Measurements from ENCODE around the gene COL6A5. TPM values are rescaled to one million over a fixed set of nuclear protein-coding genes. Genes with fewer than 3 reads are reported as not detected.
"Not testable (repeated sequence)": the region's sequence is repeated elsewhere in the genome, so short reads cannot be mapped to it uniquely, and the experiment has no call there.

Gene COL6A5
- total and polyA plus RNA-seq, 2 donors = 0.05 TPM

- Histone ChIP-seq H3K4me3 (ENCODE audit: low read length in 2 of 2) (no peak overlapping the region), H3K27me3 (ENCODE audit: control insufficient read depth in 2 of 2, insufficient read depth in 1 of 2, low read length in 1 of 2) (no peaks in the 10 kb centered on the region), H3K36me3 (ENCODE audit: control insufficient read depth in 2 of 2, insufficient read depth in 2 of 2, low read length in 1 of 2) (no peaks in the 10 kb centered on the region), H3K4me1 (ENCODE audit: control insufficient read depth in 2 of 2, insufficient read depth in 2 of 2, low read length in 2 of 2) (no peaks in the 10 kb centered on the region), H3K27ac (ENCODE audit: low read depth in 1 of 2, low read length in 1 of 2) (no peak overlapping the region), H3K9me3 (ENCODE audit: control insufficient read depth in 2 of 2, insufficient read depth in 1 of 2, low read length in 1 of 2) (no peaks in the 10 kb centered on the region)
- no peak for DNase-seq (ENCODE audit: low read depth in 6 of 9, low spot score in 9 of 9)
- WGBS = 94% methylated on average over 1 of the region's 1 CpG
Measured at GRCh38 chr3:130425484-130425883, 80.0 kb downstream of the COL6A5 start.

- 85% methylated on average over 5 of the region's 5 CpGs for WGBS
Measured at GRCh38 chr3:130426206-130426605, 80.7 kb downstream of the COL6A5 start.

GRCh38 chr3:130428871-130429712, 83.6 kb downstream of the COL6A5 start:
- Histone ChIP-seq H3K27me3 (ENCODE audit: control insufficient read depth in 2 of 2, insufficient read depth in 1 of 2, low read length in 1 of 2) (no peaks in the 10 kb centered on the region), H3K27ac (ENCODE audit: low read depth in 1 of 2, low read length in 1 of 2) (no peak overlapping the region), H3K4me3 (ENCODE audit: low read length in 2 of 2) (no peak overlapping the region), H3K9me3 (ENCODE audit: control insufficient read depth in 2 of 2, insufficient read depth in 1 of 2, low read length in 1 of 2) (no peaks in the 10 kb centered on the region), H3K4me1 (ENCODE audit: control insufficient read depth in 2 of 2, insufficient read depth in 2 of 2, low read length in 2 of 2) (no peaks in the 10 kb centered on the region), H3K36me3 (ENCODE audit: control insufficient read depth in 2 of 2, insufficient read depth in 2 of 2, low read length in 1 of 2) (no peaks in the 10 kb centered on the region)
- no peak for DNase-seq (ENCODE audit: low read depth in 6 of 9, low spot score in 9 of 9)
- 80% methylated on average over 5 of the region's 5 CpGs for WGBS

More at GRCh38 chr3:130426206-130426605, 80.7 kb downstream of the COL6A5 start:
- H3K4me1 ChIP-seq (ENCODE audit: control insufficient read depth in 2 of 2, insufficient read depth in 2 of 2, low read length in 2 of 2) = no peaks in the 10 kb centered on the region
- no peaks in the 10 kb centered on the region for H3K27me3 ChIP-seq (ENCODE audit: control insufficient read depth in 2 of 2, insufficient read depth in 1 of 2, low read length in 1 of 2)
- no peak overlapping the region for H3K4me3 ChIP-seq (ENCODE audit: low read length in 2 of 2)
- no peaks in the 10 kb centered on the region for H3K36me3 ChIP-seq (ENCODE audit: control insufficient read depth in 2 of 2, insufficient read depth in 2 of 2, low read length in 1 of 2)
- no peak overlapping the region for H3K27ac ChIP-seq (ENCODE audit: low read depth in 1 of 2, low read length in 1 of 2)
- no peak for DNase-seq (ENCODE audit: low read depth in 6 of 9, low spot score in 9 of 9)
- no peaks in the 10 kb centered on the region for H3K9me3 ChIP-seq (ENCODE audit: control insufficient read depth in 2 of 2, insufficient read depth in 1 of 2, low read length in 1 of 2)

DNA sequence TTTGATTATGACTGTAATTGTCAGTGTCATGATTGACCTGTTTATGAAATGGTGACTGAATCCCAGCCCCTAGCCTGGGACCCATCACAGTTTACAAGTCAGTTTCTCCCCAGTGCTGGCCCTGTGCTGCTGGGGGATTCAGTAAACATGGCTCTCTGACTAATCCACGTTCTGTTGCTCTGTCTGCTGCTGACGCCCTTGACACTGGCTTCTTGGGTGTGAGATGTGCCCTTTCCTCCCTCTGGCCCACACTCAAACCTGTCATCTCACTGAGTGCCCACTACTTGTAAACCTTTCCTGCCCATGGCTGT, 84.2 kb downstream of the COL6A5 start:
- WGBS = 89% methylated on average over 2 of the region's 2 CpGs
- H3K9me3 ChIP-seq (ENCODE audit: control insufficient read depth in 2 of 2, insufficient read depth in 1 of 2, low read length in 1 of 2) = no peaks in the 10 kb centered on the region

DNA sequence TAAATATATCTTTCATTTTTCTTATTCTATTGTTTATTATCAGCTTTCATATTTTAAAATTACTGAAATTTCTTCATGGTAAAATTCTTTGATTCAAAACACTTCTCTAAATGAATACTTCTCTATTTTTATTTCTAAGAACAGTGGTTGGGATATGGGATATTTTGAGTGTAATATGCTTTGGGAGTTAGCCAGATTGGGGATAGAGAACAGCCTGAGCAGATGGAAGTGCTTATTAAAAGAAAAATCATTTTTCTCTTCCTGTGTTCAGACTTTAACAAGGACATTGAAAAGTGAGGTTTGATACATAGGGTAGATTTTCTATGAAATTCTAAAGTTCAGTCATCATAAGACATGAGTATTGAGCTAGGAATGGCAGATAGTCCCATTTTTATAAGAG, 84.8 kb downstream of the COL6A5 start:
- Histone ChIP-seq H3K27ac (ENCODE audit: low read depth in 1 of 2, low read length in 1 of 2) (no peak overlapping the region), H3K27me3 (ENCODE audit: control insufficient read depth in 2 of 2, insufficient read depth in 1 of 2, low read length in 1 of 2) (no peaks in the 10 kb centered on the region)
- DNase-seq (ENCODE audit: low read depth in 6 of 9, low spot score in 9 of 9) = no peak

More for the DNA sequence above, 84.2 kb downstream of the COL6A5 start:
- no peaks in the 10 kb centered on the region for H3K27me3 ChIP-seq (ENCODE audit: control insufficient read depth in 2 of 2, insufficient read depth in 1 of 2, low read length in 1 of 2)
- DNase-seq (ENCODE audit: low read depth in 6 of 9, low spot score in 9 of 9) = no peak
- no peak overlapping the region for H3K4me3 ChIP-seq (ENCODE audit: low read length in 2 of 2)
- no peaks in the 10 kb centered on the region for H3K4me1 ChIP-seq (ENCODE audit: control insufficient read depth in 2 of 2, insufficient read depth in 2 of 2, low read length in 2 of 2)
- no peaks in the 10 kb centered on the region for H3K36me3 ChIP-seq (ENCODE audit: control insufficient read depth in 2 of 2, insufficient read depth in 2 of 2, low read length in 1 of 2)
- no peak overlapping the region for H3K27ac ChIP-seq (ENCODE audit: low read depth in 1 of 2, low read length in 1 of 2)

GRCh38 chr3:130432086-130432485, 86.6 kb downstream of the COL6A5 start:
- not testable (repeated sequence) for H3K4me1 ChIP-seq (ENCODE audit: control insufficient read depth in 2 of 2, insufficient read depth in 2 of 2, low read length in 2 of 2); DNase-seq (ENCODE audit: low read depth in 6 of 9, low spot score in 9 of 9); H3K36me3 ChIP-seq (ENCODE audit: control insufficient read depth in 2 of 2, insufficient read depth in 2 of 2, low read length in 1 of 2); H3K27me3 ChIP-seq (ENCODE audit: control insufficient read depth in 2 of 2, insufficient read depth in 1 of 2, low read length in 1 of 2); H3K27ac ChIP-seq (ENCODE audit: low read depth in 1 of 2, low read length in 1 of 2); H3K4me3 ChIP-seq (ENCODE audit: low read length in 2 of 2); H3K9me3 ChIP-seq (ENCODE audit: control insufficient read depth in 2 of 2, insufficient read depth in 1 of 2, low read length in 1 of 2)
- WGBS = 89% methylated on average over 10 of the region's 10 CpGs

More for the DNA sequence above, 84.8 kb downstream of the COL6A5 start:
- Histone ChIP-seq H3K4me1 (ENCODE audit: control insufficient read depth in 2 of 2, insufficient read depth in 2 of 2, low read length in 2 of 2) (no peaks in the 10 kb centered on the region), H3K9me3 (ENCODE audit: control insufficient read depth in 2 of 2, insufficient read depth in 1 of 2, low read length in 1 of 2) (no peaks in the 10 kb centered on the region), H3K4me3 (ENCODE audit: low read length in 2 of 2) (no peak overlapping the region), H3K36me3 (ENCODE audit: control insufficient read depth in 2 of 2, insufficient read depth in 2 of 2, low read length in 1 of 2) (no peaks in the 10 kb centered on the region)

DNA sequence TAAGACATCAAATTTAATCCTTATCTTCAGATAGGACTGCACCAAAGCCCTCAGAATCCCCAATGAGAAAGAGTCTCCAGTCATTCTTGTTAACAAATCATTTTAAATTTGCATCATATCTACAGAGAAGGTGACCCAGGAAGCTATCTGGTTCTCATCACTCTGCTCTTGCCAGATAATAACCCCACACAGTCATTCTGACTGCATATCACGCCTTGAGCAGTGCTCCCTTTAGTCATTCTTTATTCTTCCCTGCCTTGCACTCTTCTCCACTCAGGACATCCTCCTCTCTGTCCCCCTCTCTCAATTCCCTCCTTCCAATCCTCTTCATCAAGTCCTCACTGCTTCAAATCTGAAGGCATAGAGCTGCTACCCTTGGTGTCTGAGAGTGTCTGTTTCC, 87.8 kb downstream of the COL6A5 start:
- no peak overlapping the region for H3K27ac ChIP-seq (ENCODE audit: low read depth in 1 of 2, low read length in 1 of 2)

DNA sequence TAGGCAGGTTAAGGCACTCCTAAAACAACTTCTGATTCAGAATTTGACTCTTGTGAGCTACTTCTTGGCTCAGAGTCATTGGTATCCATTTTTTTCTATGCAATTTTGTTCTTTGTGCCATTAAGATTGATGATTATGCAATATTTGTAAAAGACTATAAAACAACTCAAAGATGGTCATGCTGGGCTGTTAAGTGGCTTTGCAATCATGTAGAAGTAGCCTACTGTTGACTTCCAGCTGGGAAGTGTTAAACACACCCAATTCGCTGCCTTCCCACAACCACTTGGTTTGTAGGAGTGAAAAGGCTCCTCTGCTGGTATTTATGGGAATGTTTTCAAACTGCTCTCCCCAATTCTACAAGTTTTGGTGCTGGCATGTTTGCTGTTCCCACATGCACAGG, 96.8 kb downstream of the COL6A5 start:
- H3K4me3 ChIP-seq (ENCODE audit: low read length in 2 of 2) = no peak overlapping the region
- no peak overlapping the region for H3K27ac ChIP-seq (ENCODE audit: low read depth in 1 of 2, low read length in 1 of 2)
- no peaks in the 10 kb centered on the region for H3K27me3 ChIP-seq (ENCODE audit: control insufficient read depth in 2 of 2, insufficient read depth in 1 of 2, low read length in 1 of 2)
- 50% methylated on average over 1 of the region's 1 CpG for WGBS
- no peaks in the 10 kb centered on the region for H3K9me3 ChIP-seq (ENCODE audit: control insufficient read depth in 2 of 2, insufficient read depth in 1 of 2, low read length in 1 of 2)
- no peaks in the 10 kb centered on the region for H3K36me3 ChIP-seq (ENCODE audit: control insufficient read depth in 2 of 2, insufficient read depth in 2 of 2, low read length in 1 of 2)
- H3K4me1 ChIP-seq (ENCODE audit: control insufficient read depth in 2 of 2, insufficient read depth in 2 of 2, low read length in 2 of 2) = no peaks in the 10 kb centered on the region
- no peak for DNase-seq (ENCODE audit: low read depth in 6 of 9, low spot score in 9 of 9)

More for the DNA sequence above, 87.8 kb downstream of the COL6A5 start:
- DNase-seq (ENCODE audit: low read depth in 6 of 9, low spot score in 9 of 9) = no peak
- H3K36me3 ChIP-seq (ENCODE audit: control insufficient read depth in 2 of 2, insufficient read depth in 2 of 2, low read length in 1 of 2) = no peaks in the 10 kb centered on the region
- H3K27me3 ChIP-seq (ENCODE audit: control insufficient read depth in 2 of 2, insufficient read depth in 1 of 2, low read length in 1 of 2) = no peaks in the 10 kb centered on the region
- no peak overlapping the region for H3K4me3 ChIP-seq (ENCODE audit: low read length in 2 of 2)
- H3K4me1 ChIP-seq (ENCODE audit: control insufficient read depth in 2 of 2, insufficient read depth in 2 of 2, low read length in 2 of 2) = no peaks in the 10 kb centered on the region
- WGBS = 90% methylated on average over 1 of the region's 1 CpG
- no peaks in the 10 kb centered on the region for H3K9me3 ChIP-seq (ENCODE audit: control insufficient read depth in 2 of 2, insufficient read depth in 1 of 2, low read length in 1 of 2)

GRCh38 chr3:130446840-130447239, 101.4 kb downstream of the COL6A5 start:
- DNase-seq (ENCODE audit: low read depth in 6 of 9, low spot score in 9 of 9); H3K27me3 ChIP-seq (ENCODE audit: control insufficient read depth in 2 of 2, insufficient read depth in 1 of 2, low read length in 1 of 2); H3K36me3 ChIP-seq (ENCODE audit: control insufficient read depth in 2 of 2, insufficient read depth in 2 of 2, low read length in 1 of 2); H3K4me1 ChIP-seq (ENCODE audit: control insufficient read depth in 2 of 2, insufficient read depth in 2 of 2, low read length in 2 of 2); H3K9me3 ChIP-seq (ENCODE audit: control insufficient read depth in 2 of 2, insufficient read depth in 1 of 2, low read length in 1 of 2); H3K4me3 ChIP-seq (ENCODE audit: low read length in 2 of 2); H3K27ac ChIP-seq (ENCODE audit: low read depth in 1 of 2, low read length in 1 of 2): not testable (repeated sequence)
- WGBS = 84% methylated on average over 6 of the region's 6 CpGs

Measured in thymus (tissue), 11 donors.